A172 (cell line): ENCODE data around the gene GALNT9. TPM values are rescaled to one million over a fixed set of nuclear protein-coding genes. Genes with fewer than 3 reads are reported as not detected.

Source experiments
- DNase-seq: peaks from one replicate; pipeline ENCODE4 v3.0.0-alpha.2; 2015; ENCODE audit warnings: low spot score
- total RNA-seq: library from RNA; depleted of rRNA; stranded (reverse); fragments of >200 nt; shearing (Covaris generic); gene quantifications from 2 replicates; pipeline ENCODE4 v1.2.3, GENCODE V29; 2014

GALNT9 gene
- total RNA-seq, 1 experiment from 2014 or later, result 11.5 TPM

DNA sequence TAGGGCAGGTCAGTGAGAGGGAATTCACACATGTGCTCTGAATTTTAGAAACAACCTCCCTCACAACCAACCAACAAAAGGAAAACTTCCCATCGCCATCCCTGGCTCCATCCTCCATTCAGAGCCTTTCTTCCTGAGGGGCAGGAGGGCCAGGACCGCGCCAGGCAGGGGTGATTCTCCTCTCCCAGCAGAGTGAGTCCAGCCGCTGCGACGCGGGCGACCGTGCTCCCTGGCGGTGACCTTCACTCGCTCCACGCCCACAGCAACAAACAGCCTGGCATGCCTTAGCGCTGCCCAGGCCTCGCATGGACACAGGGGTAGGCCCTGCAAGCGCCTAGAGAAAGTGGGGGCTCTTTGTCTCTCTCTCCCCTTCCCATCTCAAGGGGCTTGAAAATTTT lies 3.7 kb downstream of the GALNT9 start:
- no peak for DNase-seq

DNA sequence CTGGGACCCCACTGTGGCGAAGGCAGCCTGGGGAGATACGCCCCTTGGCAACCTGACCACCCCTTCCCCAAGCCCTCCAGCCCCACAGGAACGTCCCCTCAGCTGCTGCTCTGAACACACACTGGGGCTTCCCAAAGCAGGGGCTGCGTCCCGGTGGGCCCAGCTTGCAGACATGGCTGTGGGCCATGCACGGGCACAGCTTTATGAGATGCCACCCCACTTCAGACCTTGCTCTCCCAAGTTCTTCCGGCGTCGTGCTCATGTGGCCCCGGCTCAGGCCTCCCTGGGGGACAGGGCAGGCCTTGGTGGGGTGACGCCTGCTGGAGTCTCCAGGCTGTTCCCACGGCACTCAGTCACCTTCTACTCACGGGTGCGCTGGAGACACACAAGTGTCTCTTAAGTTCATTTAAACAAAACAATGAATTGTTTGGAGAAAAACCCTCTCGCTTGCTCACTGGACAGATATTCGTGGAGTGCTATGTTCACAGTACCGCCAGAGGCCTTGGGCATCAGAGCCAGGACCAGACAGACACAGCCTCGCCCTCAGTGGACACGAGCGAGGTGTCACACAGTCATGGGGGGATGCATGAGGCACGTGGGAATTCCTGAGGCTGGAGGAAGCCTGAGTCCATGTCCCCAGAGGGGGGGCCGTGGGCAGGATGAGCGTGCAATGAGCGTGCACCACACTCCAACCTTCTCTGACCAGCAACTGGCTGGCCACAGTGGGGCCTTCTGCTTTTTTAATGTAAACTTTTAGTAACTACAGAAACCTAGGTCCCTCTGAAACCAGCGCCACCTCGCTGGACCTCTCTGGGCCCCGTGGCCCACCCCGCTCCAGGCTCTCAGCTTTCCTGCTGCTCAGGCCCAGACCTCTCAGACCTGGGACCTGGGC lies 4.3 kb downstream of the GALNT9 start:
- DNase-seq, result no peak

DNA sequence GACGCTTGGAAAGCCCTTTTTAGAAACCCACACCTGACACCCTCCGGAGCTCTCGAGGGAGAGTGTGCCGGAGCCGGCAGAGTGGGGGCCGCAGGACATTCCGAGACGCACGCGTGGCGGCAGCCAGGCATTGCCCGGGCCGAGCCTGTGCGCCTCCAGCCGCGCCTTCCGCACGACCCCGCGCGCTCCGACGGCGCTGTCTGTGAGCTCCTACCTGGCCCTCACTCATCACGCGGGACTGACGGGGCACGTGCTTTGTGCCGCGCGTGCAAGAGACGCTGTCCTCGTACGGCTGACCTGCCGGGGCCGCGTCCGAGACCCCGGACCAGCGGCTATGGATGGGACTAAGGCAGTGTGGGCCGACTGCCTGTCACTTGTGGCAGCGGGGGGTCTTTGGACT lies 5.2 kb downstream of the GALNT9 start:
- DNase-seq, result no peak

DNA sequence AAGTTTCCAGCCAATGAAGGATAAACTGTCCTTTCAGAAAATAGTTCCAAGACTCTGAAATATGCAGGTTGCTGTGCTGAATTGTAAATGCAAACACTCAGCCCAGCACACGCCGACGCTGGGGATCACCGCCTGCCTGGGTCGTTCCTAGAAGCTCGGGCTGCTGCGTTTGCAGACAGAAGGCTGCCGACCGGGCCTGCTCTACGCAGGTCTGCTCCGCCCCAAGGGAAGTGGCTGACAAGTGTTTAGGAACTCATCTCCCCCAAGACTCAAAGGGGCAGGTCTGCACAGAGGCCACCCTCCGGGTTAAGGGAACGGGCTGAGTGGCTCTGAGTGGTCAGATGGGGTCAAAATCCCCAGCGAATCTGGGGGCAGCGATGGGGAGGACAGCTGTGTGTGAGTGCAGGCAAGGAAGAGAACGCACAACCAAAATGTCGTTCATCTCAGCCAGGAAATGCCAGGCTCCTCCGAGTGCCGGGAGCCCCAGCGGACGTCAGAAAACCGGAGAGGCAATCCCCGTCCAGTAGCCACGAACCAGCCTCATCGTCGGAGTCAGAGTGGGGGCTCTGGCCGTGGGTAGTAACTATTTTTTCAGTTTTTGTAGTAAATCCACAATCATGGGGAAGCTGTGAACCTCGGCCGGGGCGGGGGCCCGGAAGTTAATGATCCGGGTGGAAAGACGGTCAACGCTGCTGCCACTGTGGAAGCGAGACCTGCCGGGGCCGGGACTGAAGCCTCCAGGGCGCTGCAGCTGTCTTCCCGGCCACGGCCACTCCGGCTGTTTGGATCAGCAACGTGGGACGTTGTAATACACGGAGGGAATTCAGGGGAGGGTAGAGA lies 6.0 kb downstream of the GALNT9 start:
- DNase-seq, result no peak

DNA sequence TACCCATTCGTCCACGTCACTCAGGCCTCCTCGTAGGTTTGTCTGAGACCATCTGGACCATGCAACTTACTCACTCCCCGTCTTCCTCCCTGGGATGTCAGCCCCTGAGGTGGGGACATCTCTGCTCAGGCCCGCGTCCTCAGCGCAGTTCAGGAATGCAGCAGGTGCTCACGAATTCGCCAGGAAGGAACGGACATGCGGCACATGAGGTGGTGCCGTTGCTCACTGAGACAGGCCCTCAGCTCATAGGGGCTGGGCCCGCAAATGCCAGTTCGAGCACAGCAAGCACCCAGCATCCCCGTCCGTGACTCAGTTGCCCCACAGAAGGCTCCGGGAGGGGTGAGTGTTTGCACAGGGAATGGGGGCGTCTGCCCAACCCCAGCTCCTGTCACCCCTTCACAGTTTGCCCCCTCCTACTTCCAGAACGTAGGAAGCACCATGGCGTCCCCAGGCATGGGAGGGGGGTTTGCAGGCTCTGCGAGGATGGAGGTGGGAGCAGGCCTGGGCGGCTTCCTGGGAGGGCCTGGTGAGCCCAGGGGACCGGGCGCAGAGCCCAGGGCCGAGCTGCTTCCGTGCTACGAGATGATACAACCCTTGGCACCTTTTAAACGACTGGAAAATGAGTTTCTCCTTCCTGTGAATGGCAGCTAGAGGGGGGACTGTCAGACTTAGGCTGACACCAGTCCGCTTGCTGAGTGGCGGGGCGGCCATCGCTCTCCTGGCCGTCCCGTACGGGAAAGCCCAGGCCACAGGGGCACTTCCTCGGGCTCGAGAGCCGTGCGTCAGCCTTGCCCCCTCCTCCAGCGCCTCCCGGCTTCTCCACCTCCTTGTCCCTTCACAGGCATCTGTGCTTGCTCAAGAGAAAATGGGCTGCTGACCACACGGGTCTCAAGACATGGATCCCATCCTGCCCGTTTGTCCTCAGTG lies 6.9 kb downstream of the GALNT9 start:
- no peak for DNase-seq

DNA sequence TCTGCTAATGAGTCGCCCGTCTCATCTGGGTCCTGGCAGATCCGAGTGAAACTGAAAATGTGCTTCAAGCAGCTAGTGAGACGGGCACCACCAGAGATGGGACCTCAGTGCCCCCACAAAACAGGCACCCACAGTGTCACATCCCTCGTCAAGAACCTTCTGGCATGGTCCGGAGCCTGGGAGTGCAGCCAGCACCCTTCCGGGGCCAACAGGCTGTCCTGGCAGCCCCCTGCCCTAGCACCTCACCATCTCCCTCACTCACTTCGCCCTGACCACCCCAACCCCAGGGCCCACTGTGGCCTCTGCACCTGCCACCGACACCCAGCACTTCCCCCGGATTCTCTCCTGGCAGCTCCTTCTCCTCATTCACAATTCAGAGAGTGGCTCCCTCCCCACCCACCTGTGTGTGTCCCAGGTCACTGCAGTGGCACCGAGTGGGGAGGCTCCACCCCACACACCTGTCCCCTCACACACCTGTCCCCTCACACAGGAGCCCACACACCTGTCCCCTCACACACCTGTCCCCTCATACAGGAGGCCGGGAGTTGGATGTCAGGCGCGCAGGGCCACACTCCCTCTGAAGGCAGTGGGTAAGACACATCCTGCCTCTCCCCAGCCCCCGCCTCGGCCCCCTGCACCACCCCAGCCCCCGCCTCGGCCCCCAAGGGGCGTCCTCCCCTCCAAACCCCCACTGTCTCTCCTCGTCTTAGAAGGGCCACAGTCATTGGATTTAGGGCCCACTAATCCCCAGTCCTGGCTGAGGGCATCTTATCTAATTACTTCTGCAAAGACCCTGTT lies 7.9 kb downstream of the GALNT9 start:
- no peak for DNase-seq

DNA sequence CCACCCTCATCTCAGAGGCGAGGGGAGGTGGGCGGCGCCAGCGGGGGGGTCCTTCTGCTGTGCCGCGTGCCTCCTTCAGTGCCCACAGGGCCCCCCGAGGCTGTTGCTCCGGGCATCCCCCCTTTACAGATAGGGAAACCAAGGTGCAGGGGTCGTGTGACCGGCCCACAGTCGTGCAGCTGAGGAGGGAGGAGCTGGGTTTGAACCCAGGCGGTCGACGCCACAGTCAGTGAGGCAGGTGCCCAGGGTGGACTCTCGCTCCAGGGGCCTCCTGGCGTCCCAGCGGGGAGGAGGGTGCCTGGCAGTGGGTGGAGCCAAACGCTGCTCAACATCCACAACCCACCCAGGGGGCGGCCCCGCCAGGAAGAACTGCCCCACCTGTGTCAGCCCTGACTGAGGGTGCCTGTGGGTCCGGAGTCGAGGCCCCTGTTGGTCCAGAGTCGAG lies 8.6 kb downstream of the GALNT9 start:
- no peak for DNase-seq

DNA sequence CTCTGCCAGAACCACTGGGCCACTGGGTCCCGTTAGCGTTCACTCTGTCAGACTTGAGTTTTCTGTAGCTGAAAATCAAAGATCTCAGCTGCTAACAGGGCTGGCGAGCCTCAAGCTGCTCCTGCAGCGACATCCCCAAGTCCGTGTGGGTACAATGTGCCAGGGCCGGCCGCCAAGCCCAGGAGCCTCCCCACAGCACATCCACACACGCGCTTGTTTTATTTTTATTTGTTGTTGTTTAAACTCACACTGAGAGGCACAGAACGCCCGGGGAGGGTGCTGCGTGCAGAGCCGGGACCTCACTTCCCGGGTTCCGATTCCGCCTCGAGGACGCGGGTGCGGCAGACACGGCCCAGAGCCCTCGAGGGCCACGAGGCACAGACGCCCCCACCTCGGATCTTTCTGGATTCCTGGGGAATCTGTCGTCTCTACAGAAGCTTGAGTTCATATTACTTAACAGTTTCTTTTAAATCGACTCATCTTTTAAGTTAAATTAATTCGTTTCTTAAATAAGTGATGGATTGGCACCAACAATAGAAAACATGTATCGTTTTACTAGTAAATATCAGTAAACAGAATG lies 9.3 kb downstream of the GALNT9 start:
- no peak for DNase-seq

DNA sequence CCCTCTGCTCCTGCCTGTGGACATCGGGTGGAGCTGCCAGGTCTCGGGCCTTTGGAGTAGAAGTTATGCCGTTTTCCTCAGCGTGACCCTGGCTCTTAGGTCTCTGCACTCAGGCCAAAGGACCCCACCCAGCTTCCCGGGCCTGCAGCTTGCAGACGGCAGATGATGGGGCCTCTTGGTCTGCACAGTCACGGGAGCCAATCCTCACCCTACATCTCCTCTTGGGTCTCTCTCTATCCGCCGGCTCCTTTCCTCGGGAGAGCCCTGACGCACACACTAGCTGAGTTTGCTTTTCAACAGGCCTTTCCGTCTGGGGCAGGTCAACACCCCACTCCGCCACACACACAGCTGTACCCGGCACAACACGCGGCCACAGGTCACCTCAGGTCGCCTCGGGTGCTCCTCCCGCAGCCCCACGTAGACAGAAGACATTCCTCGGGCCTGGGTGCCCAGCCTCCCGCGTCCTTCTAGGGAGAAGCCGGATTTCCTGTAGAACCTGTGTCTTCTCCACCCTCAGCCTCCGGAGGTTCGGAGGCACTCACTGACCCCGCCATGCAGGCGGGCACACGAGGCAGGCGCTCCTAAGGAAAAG lies 9.9 kb downstream of the GALNT9 start:
- DNase-seq, result no peak

DNA sequence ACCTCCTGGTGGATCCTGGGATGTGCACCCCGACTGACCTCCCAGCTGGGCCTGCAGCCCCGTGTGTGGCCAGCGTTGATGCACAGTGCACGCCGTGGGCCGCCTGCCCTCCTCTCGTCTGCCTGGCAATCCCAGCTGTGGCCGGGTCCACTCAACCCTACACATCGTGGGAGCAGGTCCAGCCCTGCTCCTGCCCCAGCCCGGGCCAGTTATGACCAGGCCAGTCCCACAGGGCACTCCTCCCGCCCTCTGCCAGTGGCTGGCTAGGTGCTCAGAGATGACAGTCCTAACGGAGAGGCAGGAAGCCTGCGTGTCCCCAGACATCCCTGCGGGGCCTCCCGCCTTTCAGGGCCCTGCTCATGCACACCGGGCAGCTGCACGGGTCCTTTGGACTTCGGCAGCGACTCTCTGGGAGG lies 10.8 kb downstream of the GALNT9 start:
- DNase-seq, result no peak

DNA sequence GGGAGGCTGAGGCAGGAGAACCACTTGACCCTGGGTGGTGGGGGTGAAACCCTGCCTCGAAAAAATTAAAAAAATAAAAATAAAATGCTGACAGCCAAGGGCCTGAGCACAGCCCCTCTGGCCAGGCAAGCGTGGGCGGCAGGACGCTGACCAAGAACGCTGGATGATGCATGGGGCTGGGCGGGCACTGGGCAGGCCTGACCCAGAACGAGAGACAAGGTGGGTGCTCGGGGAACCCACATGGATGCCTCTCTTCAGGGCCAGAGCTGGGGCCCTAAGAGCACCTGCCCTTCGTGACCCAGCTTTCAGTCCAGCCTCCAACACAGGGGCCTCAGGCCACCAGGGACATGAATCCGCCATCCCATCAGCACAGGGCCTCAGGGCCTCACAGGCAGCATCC lies 11.3 kb downstream of the GALNT9 start:
- DNase-seq, result no peak

DNA sequence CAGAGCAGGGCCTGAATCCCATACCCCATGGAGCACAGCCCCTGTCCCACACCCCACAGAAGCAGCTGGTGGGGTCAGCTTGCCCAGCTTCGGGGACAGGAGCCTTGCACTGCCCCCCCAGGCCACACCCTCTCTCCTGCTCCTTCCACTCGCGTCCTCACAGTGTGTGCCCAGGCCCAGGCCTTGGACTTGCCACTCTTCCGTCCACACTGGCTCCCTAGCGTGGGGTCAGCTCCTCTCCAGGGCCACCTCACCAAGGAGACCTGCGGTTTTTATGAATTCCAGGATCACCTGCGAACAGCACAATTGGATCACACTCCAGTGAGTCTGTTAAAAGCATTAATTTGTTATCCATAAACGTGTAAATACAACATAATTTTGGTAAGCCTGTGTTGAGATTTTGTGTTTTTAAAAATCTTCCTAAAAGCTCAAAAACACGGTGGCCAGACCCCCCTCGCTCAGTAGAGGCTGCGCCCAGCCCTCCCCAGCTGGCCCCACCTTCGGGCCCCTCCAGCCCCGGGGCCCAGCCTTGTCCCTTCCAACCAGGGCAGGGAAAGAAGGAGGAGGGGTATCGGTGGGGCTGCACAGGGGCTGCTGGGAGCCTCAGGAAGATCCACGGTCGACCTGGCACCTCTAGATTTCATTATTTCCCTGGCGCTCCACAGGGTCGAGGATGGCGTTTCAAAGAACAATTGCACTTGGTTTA lies 12.0 kb downstream of the GALNT9 start:
- no peak for DNase-seq

DNA sequence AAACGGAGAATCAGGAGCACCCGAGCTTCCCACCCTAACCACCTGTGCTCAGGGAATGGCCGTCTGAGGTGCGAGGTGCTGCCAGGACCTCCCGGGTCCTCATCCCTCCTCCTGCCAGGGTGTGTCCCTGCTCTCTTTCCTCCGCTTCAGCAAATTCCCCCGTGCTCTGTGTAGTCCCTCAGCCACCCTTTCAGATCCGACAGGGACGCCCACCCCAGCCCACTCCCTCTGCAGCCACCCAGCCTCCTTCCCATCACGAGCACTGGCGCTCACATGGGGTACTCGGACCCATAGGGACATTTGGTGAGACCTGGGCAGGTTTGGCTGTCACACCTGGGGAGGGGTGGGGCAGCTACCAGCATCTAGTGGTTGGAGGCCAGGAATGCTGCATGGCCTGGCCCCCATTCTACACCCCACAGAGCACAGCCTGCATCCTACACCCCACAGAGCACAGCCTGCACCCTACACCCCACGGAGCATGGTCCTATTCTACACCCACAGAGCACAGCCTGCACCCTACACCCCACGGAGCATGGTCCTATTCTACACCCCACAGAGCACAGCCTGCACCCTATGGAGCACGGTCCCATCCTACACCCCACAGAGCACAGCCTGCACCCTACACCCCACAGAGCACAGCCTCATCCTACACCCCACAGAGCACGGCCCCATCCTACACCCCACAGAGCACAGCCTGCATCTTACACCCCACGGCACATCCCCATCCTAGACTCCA lies 12.7 kb downstream of the GALNT9 start:
- DNase-seq, result no peak

DNA sequence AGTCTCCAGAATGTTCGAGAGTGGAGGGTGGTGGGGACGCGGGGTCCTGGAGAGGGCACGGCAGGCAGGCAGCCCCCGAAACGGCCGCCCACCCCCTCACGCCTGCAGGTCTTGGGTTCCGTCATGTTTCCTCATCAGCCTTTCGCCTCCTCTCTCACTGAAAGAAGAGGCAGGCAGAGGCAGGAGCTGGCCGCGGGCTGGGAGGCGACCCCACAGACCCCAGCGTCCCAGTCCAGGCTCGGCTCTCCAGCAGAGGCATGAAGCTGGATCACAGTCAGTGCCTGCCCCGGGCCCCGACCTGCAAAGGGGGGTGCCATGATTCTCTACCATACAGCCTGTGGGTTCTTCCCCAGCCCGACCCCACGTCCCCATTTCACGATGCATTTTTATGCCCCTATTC lies 13.4 kb downstream of the GALNT9 start:
- DNase-seq, result no peak

DNA sequence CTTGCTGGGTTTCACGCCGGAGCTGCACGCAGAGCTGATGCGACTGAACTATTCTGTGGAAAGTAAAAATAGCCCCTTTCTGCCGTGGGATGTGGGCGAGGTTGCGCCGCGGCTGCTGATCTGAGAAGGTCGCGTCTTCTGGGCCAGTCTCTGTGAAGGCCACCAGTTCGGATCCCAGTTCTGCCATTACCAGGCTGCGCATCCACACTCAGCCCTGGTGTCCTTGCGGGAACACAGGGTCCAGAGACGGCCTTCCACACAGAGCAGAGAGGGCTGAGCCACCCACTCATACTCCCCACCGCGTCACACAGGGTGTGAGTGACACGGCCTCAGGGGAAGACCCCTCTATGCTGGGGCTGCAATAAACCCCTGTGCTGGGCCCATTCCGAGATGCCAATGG lies 13.9 kb downstream of the GALNT9 start:
- no peak for DNase-seq

DNA sequence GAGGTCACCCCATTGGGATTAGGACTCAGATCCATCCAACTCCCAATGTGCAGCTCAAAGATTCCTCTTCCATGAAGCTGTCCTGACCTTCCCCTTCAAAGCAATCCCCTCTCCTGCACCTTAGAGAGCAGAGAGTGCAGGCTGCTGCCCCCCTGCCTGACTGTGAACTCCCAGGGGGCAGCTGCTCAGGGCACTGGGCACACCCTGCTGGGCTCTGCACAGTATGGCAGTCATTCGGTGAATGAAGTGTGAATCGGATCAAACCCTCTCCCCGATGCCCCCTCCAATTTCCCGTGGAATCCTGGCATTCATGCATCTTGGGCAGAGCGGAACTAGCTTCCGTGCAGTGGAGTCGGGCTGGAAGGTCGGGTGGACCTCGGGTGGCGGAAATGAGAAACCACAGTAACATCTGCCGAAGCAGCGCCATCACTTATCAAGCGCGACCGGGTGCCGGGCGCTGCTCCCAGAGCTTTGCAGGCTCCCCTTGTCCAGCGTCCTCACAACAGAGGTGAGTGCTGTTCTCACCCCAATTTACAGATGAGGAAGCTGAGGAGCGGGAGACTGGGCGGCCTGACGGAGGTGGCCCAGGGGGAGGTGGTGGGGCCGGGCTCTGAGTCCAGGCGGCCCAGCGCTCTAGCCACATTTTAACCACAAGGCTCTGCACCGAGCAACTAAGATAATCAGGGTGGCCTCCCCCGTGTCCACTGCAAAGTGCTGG lies 14.7 kb downstream of the GALNT9 start:
- DNase-seq, result no peak

DNA sequence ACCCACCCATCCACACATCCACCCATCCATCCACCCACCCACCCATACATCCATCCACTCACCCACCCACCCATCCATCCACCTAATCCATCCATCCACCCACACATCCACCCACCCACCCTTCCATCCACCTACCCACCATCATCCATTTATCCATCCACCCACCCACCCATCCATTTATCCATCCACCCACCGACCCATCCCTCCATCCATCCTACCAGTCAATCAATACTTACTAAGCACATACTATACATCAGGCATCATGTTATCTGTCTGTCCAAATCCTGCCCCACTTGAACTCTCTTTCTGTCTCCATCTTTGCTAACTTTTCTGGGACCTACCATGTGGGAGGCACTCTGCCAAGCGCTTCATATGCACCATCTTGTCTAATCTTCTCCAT lies 15.4 kb downstream of the GALNT9 start:
- no peak for DNase-seq

DNA sequence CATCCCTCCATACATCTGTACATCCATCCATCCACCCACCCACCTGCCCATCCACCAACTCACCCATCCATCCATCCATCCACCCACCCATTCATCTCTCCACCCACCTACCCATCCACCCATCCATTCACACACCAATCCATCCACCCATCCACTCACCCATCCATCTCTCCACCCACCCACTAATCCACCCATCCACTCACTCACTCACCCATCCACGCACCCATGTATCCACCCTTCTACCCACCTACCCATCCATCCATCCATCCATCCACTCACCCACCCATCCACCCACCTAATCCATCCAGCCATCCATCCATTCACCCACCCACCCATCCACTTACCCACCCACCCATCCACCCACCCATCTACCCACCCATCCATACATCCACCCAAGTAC lies 16.2 kb downstream of the GALNT9 start:
- DNase-seq, result no peak
